NCI-H460 (cell line): Measurements from ENCODE around the gene SESN1. TPM values are rescaled to one million over a fixed set of nuclear protein-coding genes. Genes with fewer than 3 reads are reported as not detected.

Source experiments
- DNase-seq: peaks from one replicate; pipeline ENCODE4 v3.0.0-alpha.2; 2016; ENCODE audit warnings: low read depth; ENCODE audit errors: extremely low read depth
- small RNA-seq, 2 experiments: library from RNA; depleted of rRNA; stranded (forward); fragments of <200 nt; gene quantifications; one replicate each; pipeline ENCODE3, GENCODE V24; 2014
- total RNA-seq: library from RNA; depleted of rRNA; stranded (reverse); fragments of >200 nt; shearing (Covaris generic); gene quantifications from 2 replicates; pipeline ENCODE4 v1.2.3, GENCODE V29; 2014; rRNA removed

SESN1 gene
- total RNA-seq, 1 experiment from 2014 or later: 10.2 TPM

DNA sequence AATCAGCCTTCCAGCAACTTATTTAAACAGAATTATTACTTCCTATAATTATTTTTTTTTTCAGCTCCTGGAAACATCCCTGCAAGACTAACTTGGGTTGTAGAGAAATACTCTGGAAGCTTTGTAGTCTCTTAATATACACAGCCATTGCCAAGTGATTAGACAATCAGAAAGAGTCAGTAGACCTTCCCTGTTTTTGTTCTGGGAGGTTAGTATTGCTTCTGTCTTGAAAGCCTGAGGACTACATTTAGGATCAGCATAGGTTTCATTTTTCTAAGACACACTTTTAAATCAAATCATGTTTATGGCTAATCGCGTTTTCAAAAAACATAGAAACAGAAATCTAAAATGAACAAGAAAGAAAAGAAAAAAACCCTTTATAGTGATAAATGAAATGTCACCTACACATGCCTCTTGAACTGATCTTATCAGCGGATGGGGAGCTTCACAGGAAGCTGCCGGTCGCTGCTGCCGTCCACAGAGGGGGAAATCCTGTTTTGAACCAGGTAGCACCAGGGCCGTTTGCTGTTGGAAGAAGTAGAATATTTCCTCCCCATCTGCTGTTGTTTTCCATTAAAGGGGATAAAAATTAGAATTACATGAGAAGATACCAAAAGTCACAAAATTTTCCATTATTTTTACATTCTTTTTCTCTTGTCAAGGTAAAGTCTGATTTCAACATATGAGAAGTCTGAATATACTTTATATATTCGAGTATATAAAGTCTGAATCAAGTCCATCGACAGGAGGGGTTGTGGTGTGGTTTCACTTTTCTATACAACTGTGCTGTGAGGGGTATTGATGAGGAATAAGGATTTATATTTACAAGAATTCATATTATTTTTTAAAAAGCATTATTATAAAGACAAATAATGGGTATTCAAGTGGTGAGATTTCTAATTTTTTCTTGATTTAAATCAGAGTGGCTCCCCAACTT, 151.8 kb downstream of the SESN1 start:
- DNase-seq: no peak

- DNase-seq: no peak
Measured at GRCh38 chr6:108941859-108942258, 152.8 kb downstream of the SESN1 start.

DNA sequence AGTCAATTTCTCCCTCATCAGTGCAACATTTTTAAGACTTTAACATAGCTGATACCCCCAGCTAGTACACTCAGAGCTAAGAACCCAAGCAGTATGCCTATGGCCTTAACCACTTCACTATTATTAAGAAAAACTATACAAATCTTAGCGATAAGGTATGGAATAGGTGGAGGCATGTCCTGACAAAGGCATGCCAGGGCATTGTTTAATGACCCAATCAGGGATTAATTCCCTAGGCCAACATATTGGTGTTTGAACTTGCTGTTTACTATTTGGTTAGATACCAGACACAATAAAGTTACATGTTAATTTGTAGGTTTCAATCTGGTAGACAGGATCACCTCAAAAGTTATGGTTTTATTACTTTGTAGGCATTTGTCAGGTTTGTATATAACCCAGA, 153.4 kb downstream of the SESN1 start:
- DNase-seq: no peak

DNA sequence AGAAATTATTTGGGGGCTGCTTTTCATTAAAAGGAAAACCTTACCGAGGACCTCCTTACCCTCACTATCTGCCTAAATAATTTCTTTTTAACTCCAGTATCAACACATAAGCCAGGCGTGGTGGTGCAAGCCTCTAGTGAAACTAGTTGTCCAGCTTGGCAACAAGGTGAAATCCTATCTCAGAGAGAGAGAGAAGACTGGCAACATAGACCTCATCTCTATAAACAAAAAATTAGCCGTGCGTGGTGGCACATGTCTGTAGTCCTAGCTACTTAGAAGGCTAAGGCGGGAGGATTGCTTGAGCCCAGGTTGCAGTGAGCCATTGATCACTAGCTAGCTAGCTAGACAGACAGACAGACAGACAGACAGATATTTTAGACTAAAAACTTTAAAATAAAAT, 153.9 kb downstream of the SESN1 start:
- DNase-seq: no peak

- DNase-seq: no peak
Measured at GRCh38 chr6:108937170-108937569, 157.5 kb downstream of the SESN1 start.

Small RNA genes within 50 kb of the gene (small RNA-seq; reads per million reads assigned to genes)
- 0 reads per million in 2 experiments for gene RNU6-653P

Other genes starting within 250 kb of the SESN1 start
- gene ARMC2, start 246.4 kb downstream of the SESN1 start, total RNA-seq: 1.6 and 3.1 TPM in 2 replicates
- gene CEP57L1, start 661 bp upstream of the SESN1 start, total RNA-seq: 23.7 and 29.8 TPM in 2 replicates